Skeletal muscle tissue (tissue), 4 donors: ENCODE results near the gene WRAP73. TPM values are rescaled to one million over a fixed set of nuclear protein-coding genes. Genes with fewer than 3 reads are reported as not detected.

Experiments used
- H3K27ac ChIP-seq: one replicate; pipeline ENCODE4 v1.7.0; 2013; ENCODE audit warnings: mild to moderate bottlenecking, low read depth, low read length, inconsistent platforms
- H3K27me3 ChIP-seq, 3 donors: one replicate each; pipeline ENCODE4 v1.7.0; 2013; ENCODE audit warnings: low read length in 3 of 3; ENCODE audit not compliant: control insufficient read depth in 3 of 3, insufficient read depth in 3 of 3
- H3K36me3 ChIP-seq, 3 donors: one replicate each; pipeline ENCODE4 v1.7.0; 2013; ENCODE audit warnings: low read length in 3 of 3; ENCODE audit not compliant: control insufficient read depth in 3 of 3, insufficient read depth in 3 of 3
- H3K4me1 ChIP-seq, 3 donors: one replicate each; pipeline ENCODE4 v1.7.0; 2013; ENCODE audit warnings: low read length in 3 of 3, mild to moderate bottlenecking in 3 of 3; ENCODE audit not compliant: control insufficient read depth in 3 of 3, insufficient read depth in 3 of 3
- H3K4me3 ChIP-seq, 3 donors: one replicate each; pipeline ENCODE4 v1.7.0; 2013; ENCODE audit warnings: low read length in 3 of 3
- H3K9ac ChIP-seq, 3 donors: one replicate each; pipeline ENCODE4 v1.7.0; 2013; ENCODE audit warnings: low read length in 3 of 3, mild to moderate bottlenecking in 3 of 3, moderate library complexity in 2 of 3, low read depth in 1 of 3
- H3K9me3 ChIP-seq, 3 donors: one replicate each; pipeline ENCODE4 v1.7.0; 2013; ENCODE audit warnings: low read length in 3 of 3; ENCODE audit not compliant: control insufficient read depth in 3 of 3
- total RNA-seq: library from RNA; depleted of rRNA; stranded (reverse); fragments of >200 nt; gene quantifications from one replicate; pipeline ENCODE4 v1.2.3, GENCODE V29; 2014
- donor health status: Osteomylitis.

Gene WRAP73
- total RNA-seq, 1 donor from 2014 or later, result 13.0 TPM

- Histone ChIP-seq H3K27ac (no peak overlapping the region), H3K36me3 (peaks cover 0 to 3% (median 0%) of the 10 kb centered on the region in 3 donors), H3K27me3 (peaks cover 3 to 12% (median 4%) of the 10 kb centered on the region in 3 donors), H3K4me1 (peaks cover 9 to 16% (median 11%) of the 10 kb centered on the region in 3 donors), H3K4me3 (no peak overlapping the region), H3K9me3 (no peaks in the 10 kb centered on the region), H3K9ac (no peak overlapping the region)
These were observed 32.0 kb downstream of the WRAP73 start for GRCh38 chr1:3617806-3618345.

GRCh38 chr1:3616861-3617260 lies 33.0 kb downstream of the WRAP73 start:
- Histone ChIP-seq H3K4me3 (no peak overlapping the region), H3K9me3 (no peaks in the 10 kb centered on the region), H3K9ac (no peak overlapping the region), H3K36me3 (no peaks in the 10 kb centered on the region), H3K27ac (no peak overlapping the region), H3K4me1 (peaks cover 5 to 12% (median 9%) of the 10 kb centered on the region in 3 donors), H3K27me3 (peaks cover 3 to 20% (median 12%) of the 10 kb centered on the region in 3 donors)

GRCh38 chr1:3614755-3615742 lies 34.9 kb downstream of the WRAP73 start:
- no peaks in the 10 kb centered on the region for H3K36me3 ChIP-seq
- peaks cover 9 to 16% (median 14%) of the 10 kb centered on the region in 3 donors for H3K4me1 ChIP-seq

GRCh38 chr1:3612123-3612522 lies 37.8 kb downstream of the WRAP73 start:
- Histone ChIP-seq H3K27ac (no peak overlapping the region), H3K9ac (no peak overlapping the region), H3K4me1 (peaks cover 6 to 14% (median 8%) of the 10 kb centered on the region in 3 donors), H3K36me3 (no peaks in the 10 kb centered on the region), H3K27me3 (peaks cover 26 to 49% (median 46%) of the 10 kb centered on the region in 3 donors), H3K9me3 (no peaks in the 10 kb centered on the region), H3K4me3 (no peak overlapping the region)

More at GRCh38 chr1:3614755-3615742, 34.9 kb downstream of the WRAP73 start:
- Histone ChIP-seq H3K9ac (no peak overlapping the region), H3K4me3 (no peak overlapping the region), H3K27ac (no peak overlapping the region), H3K9me3 (no peaks in the 10 kb centered on the region), H3K27me3 (peaks cover 6 to 32% (median 26%) of the 10 kb centered on the region in 3 donors)

- peaks cover 26 to 49% (median 46%) of the 10 kb centered on the region in 3 donors for H3K27me3 ChIP-seq
- H3K36me3 ChIP-seq, result no peaks in the 10 kb centered on the region
- peak within 1 kb of the TSS in 2 of 3 donors; percentile 29 to 36 for H3K4me3 ChIP-seq
- no peak within 1 kb of the TSS for H3K27ac ChIP-seq
- no peak within 1 kb of the TSS for H3K9ac ChIP-seq
- no peaks in the 10 kb centered on the region for H3K9me3 ChIP-seq
- H3K4me1 ChIP-seq, result peaks cover 6 to 14% (median 8%) of the 10 kb centered on the region in 3 donors
These were observed 38.5 kb downstream of the WRAP73 start, which contains the start of gene MEGF6 for GRCh38 chr1:3611170-3612019. Gene MEGF6 (minus strand): TSS chr1:3611508. CDS start chr1:3611268, 240 bp downstream.

GRCh38 chr1:3610527-3611169 lies 39.3 kb downstream of the WRAP73 start:
- Histone ChIP-seq H3K9ac (no peak overlapping the region), H3K36me3 (no peaks in the 10 kb centered on the region), H3K9me3 (no peaks in the 10 kb centered on the region), H3K27ac (no peak overlapping the region), H3K4me3 (peak overlapping the region in 2 of 3 donors; percentile 6 to 36), H3K27me3 (peaks cover 26 to 51% (median 49%) of the 10 kb centered on the region in 3 donors), H3K4me1 (peaks cover 6 to 14% (median 8%) of the 10 kb centered on the region in 3 donors)

GRCh38 chr1:3609769-3610526 lies 40.0 kb downstream of the WRAP73 start:
- no peaks in the 10 kb centered on the region for H3K9me3 ChIP-seq
- no peak overlapping the region for H3K4me3 ChIP-seq
- H3K36me3 ChIP-seq, result no peaks in the 10 kb centered on the region
- no peak overlapping the region for H3K9ac ChIP-seq
- peaks cover 27 to 51% (median 45%) of the 10 kb centered on the region in 3 donors for H3K27me3 ChIP-seq
- peaks cover 6 to 14% (median 8%) of the 10 kb centered on the region in 3 donors for H3K4me1 ChIP-seq
- H3K27ac ChIP-seq, result no peak overlapping the region

GRCh38 chr1:3609016-3609768 lies 40.7 kb downstream of the WRAP73 start:
- H3K27me3 ChIP-seq, result peaks cover 26 to 51% (median 41%) of the 10 kb centered on the region in 3 donors
- H3K27ac ChIP-seq, result no peak overlapping the region
- no peaks in the 10 kb centered on the region for H3K9me3 ChIP-seq
- peaks cover 6 to 14% (median 8%) of the 10 kb centered on the region in 3 donors for H3K4me1 ChIP-seq
- H3K36me3 ChIP-seq, result no peaks in the 10 kb centered on the region
- no peak overlapping the region for H3K4me3 ChIP-seq
- H3K9ac ChIP-seq, result no peak overlapping the region
